NCI-H1436 treated with DMSO at 0.1 percent for 48 hours (cell line): ENCODE data around the gene WDR83.
"Not testable (repeated sequence)": the region's sequence is repeated elsewhere in the genome, so short reads cannot be mapped to it uniquely, and the experiment has no call there.

ENCODE experiments used
- DNase-seq: peaks from one replicate; lab custom pipeline; 2025; lab: John Stamatoyannopoulos, UW

The WDR83 gene

GRCh38 chr19:12685831-12686230 lies 19.2 kb downstream of the WDR83 start:
- no peak for DNase-seq

GRCh38 chr19:12687496-12688196 lies 21.0 kb downstream of the WDR83 start, which contains the start of gene GNG14:
GNG14 (plus strand) TSS chr19:12687998; CDS start chr19:12688049, 51 bp downstream.
- no peak for DNase-seq

GRCh38 chr19:12689012-12689411 lies 22.4 kb downstream of the WDR83 start:
- DNase-seq: no peak

DNA sequence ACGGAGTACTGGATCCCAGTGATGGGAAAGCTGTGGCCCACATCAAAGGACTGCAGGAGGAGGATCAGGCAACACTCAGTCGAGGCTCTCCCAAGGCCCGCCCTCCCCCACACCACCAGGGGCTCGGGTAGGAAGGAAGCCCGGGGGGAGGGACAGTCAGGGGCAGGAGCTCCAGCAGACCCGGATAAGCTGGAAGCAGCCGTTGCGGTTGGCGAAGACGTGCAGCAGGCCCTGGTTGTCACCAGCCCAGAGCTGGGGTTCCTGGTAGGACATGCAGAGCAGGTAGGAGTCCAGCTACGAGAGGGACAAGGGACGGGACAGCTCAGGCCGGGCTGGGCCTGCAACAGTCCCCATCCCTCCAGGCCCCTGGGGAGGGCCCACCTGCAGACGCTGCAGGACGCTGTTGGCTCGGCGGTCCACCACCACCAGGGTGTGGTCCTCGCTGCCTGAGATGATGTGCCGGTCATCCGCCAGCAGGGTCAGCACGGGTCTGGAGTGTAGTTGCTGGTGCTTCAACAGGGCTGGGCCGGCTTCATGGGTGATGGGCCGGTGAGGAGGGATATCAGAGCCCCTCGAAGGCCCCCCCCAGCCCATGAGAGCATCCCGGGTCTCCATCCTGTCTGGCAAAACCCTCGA lies 23.1 kb downstream of the WDR83 start:
- DNase-seq: no peak

- no peak for DNase-seq
Observed at GRCh38 chr19:12692960-12693359, 26.4 kb downstream of the WDR83 start.

- no peak for DNase-seq
Observed at GRCh38 chr19:12694641-12695040, 28.0 kb downstream of the WDR83 start.

DNA sequence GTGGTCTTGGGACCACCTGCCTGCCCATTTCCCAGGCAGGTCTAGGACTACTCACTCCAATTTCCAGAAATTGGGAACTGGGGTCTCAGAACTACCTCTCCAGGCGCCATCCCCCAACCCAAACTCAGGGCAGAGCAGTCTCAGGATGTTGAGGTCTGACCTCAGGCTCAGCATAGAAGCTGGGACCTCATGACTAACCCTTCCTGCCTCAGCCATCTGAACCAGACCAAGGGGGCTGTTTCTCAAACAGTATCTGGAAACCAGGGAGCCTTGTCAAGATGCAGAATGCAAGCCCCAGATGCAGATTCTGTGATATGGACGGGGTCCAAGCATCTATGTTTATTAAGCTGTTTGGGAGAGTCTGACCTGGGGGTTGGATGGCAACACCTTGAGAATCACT lies 28.5 kb downstream of the WDR83 start:
- no peak for DNase-seq

DNA sequence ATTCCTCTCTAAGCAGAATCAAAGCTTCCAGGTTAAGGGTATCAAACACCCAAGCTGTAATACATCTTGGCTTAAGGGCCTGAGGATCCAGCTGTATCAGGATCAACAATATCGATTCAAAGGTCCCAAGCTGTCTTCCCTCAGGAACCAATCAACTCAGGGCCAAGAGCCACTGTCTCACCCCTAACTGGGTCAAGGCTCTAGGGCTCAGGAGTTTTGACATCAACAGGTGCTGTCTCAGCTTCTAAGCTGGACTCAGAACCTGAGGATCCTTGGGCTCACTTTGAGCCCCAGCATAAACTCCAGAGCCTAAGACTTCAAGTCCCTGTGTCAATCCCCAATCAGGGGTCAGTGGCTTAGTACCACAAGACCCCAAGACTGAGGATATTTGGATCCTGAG lies 28.9 kb downstream of the WDR83 start:
- no peak for DNase-seq

- no peak for DNase-seq
Observed at GRCh38 chr19:12695997-12696365, 29.4 kb downstream of the WDR83 start.

- DNase-seq: peak; percentile 45
Observed at GRCh38 chr19:12696366-12697335, 30.0 kb downstream of the WDR83 start, which contains the start of gene FBXW9. FBXW9 (minus strand) TSS chr19:12696631; CDS start chr19:12696581, 50 bp downstream.

- DNase-seq: not testable (repeated sequence)
Observed at GRCh38 chr19:12697425-12697824, 30.8 kb downstream of the WDR83 start.

- no peak for DNase-seq
Observed at GRCh38 chr19:12698138-12698537, 31.5 kb downstream of the WDR83 start.

DNA sequence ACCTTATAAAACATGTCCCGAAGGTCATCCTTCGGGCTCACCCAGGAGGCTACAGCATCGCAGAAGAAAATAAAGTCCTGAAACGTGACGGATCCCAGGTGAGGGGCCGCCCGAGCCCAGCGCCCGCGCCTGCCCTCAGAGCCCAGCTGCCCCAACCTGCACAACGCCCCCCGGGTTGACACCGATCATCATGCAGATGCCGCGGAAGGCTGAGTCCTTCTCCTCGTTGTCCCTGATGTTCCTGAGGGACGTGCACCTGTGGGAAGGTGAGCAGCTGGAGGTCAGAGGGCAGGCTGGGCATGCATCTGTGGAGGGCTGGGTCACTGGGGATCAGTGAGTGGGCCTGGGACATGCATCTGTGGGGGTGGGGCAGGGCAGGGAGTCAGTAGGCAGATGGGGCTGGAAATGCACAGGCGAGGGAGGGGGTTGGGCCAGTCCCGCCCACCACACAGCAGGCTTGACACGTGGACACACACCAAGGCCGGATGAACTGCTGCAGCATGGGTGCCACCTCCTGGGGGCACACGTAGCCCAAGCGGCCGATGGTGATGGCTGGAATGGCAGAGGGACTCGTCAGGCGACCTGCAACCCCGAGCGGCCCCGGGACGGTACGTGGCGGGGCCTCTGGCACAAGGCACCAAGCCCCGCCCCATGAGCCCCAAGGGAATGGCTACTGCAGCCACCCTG lies 35.1 kb downstream of the WDR83 start:
- DNase-seq: no peak

DNA sequence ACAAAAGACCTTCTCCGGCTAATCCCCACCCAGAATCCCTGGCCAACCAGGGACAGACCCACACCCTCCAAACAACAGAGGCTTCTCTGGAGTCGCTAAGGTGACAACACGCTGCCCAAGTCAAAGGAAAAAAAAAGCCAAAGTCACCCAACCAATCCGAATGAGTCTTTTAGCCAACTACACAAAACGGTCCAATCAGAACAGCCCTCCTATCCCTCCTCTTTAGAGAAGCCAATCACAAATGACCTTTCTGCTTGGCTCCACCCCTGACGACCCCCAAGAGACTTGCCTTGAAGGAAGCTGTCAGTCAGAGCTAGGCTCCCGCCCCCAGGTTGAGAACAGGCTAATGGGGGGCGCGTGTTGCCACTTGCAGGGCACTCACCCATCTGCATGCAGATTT lies 36.4 kb downstream of the WDR83 start:
- peak; percentile 1 for DNase-seq

- DNase-seq: no peak
Observed at GRCh38 chr19:12705169-12705568, 38.6 kb downstream of the WDR83 start.

DNA sequence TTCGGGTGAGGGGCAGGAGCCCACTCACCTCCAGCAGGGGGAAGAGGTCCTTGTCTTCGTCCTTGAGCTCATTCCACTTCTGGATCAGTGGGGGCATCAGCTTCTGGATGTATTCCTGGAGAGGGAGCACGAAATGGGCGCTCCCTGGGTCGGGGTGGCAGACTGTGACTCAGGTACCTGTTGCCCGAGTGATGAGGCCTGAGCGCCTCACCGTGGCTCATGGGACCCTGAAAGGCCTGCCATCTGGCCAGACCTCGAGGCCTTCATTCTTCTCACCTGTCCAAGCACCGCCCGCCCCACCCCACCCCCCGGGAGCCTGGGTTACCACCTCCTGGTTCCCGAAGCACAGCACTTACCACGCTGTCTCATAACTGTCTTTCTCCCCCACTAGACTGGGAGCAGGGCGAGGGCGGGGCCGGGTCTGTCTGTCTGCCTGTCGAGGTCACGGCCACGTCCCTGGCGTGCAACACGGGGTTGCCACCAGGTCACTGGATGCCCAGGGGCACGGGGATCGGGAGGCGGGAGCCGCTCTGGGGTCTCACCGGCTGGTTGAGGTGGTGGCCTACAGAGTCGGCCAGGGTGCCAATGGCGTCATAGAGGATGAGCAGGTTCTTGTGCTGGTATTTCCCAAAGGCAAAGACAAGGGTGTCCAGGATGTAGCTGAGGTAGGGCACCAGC lies 39.2 kb downstream of the WDR83 start:
- no peak for DNase-seq

DNA sequence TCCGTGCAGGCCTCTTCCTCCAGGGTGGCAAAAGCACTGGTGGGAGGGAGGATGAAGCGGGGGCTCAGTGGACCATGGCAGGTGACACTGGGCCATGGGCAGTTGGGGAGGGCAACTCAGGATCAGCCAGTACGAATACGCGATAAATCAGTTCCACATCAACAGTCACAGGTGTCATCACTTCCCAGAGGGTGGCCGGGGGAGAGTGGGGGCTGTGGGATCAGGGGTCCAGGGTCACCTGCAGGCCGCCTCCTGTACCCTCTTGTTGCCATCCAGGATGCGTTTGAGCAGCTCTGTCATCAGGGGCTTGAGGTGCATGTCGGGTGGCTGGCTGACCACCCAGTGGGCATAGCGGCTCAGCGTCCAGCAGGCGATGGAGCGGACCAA lies 39.7 kb downstream of the WDR83 start:
- DNase-seq: no peak

GRCh38 chr19:12708641-12709040 lies 42.0 kb downstream of the WDR83 start:
- no peak for DNase-seq

DNA sequence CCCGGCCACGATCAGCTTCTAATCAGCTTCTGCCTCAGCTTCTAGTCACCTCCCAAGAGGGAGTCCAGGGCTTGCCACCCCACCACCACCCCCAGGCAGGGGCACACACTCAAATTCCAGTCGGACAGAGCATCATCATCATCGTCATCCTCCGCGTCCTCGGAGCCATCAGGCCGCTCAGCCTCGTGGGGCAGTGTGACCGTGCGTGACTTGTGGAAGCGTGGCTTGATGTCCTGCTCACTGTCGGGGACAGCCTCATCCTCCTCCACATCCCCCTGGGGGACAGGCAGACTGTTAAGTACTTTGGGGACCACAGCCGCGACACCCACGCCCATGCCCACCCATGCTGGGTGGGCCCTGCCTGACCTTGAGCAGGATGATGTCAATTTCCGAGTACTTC lies 44.6 kb downstream of the WDR83 start:
- DNase-seq: no peak

DNA sequence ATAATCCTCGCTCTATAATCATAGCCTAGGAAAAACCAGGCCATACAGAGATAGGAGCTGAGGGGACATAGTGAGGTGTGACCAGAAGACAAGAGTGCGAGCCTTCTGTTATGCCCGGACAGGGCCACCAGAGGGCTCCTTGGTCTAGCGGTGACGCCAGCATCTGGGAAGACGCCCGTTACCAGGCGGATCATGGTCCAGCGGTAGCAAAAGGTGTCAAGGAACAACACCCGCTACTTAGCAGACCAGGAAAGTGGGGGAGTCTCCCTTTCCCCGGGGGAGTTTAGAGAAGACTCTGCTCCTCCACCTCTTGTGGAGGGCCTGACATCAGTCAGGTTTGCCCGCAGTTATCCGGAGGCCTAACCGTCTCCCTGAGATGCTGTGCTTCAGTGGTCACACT lies 45.5 kb downstream of the WDR83 start:
- not testable (repeated sequence) for DNase-seq

DNA sequence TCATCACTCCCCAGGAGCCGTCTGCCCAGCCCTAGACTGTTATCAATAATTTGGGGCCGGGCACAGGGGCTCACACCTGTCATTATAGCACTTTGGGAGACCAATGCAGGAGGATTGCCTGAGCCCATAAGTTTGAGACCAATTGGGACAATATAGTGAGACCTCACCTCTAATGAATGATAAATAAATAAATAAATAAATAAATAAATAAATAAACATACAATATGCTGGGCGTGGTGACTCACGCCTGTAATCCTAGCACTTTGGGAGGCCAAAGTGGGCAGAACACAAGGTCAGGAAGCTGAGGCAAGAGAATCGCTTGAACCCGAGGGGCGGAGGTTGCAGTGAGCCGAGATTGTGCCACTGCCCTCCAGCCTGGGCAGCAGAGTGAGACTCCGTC lies 46.7 kb downstream of the WDR83 start:
- not testable (repeated sequence) for DNase-seq
